ENCODE data around the gene VSNL1. TPM values are rescaled to one million over a fixed set of nuclear protein-coding genes. Genes with fewer than 3 reads are reported as not detected.

Gene VSNL1
- total RNA-seq, 1 experiment from 2014 or later = not detected

GRCh38 chr2:17599617-17600016 is 59.1 kb downstream of the VSNL1 start:
- intact Hi-C loops (cut with micrococcal nuclease; ENCODE audit: unreplicated experiment) = no loop called here
- no TSS peak for BruUV-seq (replicated peaks)
- H4K20me1 ChIP-seq (ENCODE audit: insufficient read depth) = no peaks in the 10 kb centered on the region
- no peaks in the 10 kb centered on the region for H3K36me3 ChIP-seq (ENCODE audit: low read depth)
- H3K4me3 ChIP-seq = no peak overlapping the region
- no peaks in the 10 kb centered on the region for H3K27me3 ChIP-seq (ENCODE audit: insufficient read depth, low read depth)
- peak overlapping the region; percentile 67 for H2AFZ ChIP-seq
- H3K9me2 ChIP-seq (ENCODE audit: insufficient read depth) = no peaks in the 10 kb centered on the region
- H3K27ac ChIP-seq = peak overlapping the region; percentile 69
- ChIA-PET CTCF (no interaction called here), POLR2A (ENCODE audit: unreplicated experiment) (no interaction called here)
- H3K9me3 ChIP-seq (ENCODE audit: insufficient read depth, low read depth) = 0 out of 2 replicates have a peak, but pooled peaks cover 3% of the 10 kb centered on the region
- H3K79me2 ChIP-seq (ENCODE audit: low read depth) = no peaks in the 10 kb centered on the region
- peak; percentile 18 to 70 for DNase-seq
- H3K4me2 ChIP-seq = peak overlapping the region; percentile 54
- TF ChIP-seq CTCF (conservative IDR thresholded peaks at IDR 0.05) (no peak), EZH2 (IDR thresholded peaks at IDR 0.05; ENCODE audit: low read depth) (no peak)
- peaks cover 10% of the 10 kb centered on the region for H3F3A ChIP-seq (ENCODE audit: insufficient read depth, low read depth)
- peaks cover 29% of the 10 kb centered on the region for H3K4me1 ChIP-seq (replicated peaks; ENCODE audit: insufficient read depth)

DNA sequence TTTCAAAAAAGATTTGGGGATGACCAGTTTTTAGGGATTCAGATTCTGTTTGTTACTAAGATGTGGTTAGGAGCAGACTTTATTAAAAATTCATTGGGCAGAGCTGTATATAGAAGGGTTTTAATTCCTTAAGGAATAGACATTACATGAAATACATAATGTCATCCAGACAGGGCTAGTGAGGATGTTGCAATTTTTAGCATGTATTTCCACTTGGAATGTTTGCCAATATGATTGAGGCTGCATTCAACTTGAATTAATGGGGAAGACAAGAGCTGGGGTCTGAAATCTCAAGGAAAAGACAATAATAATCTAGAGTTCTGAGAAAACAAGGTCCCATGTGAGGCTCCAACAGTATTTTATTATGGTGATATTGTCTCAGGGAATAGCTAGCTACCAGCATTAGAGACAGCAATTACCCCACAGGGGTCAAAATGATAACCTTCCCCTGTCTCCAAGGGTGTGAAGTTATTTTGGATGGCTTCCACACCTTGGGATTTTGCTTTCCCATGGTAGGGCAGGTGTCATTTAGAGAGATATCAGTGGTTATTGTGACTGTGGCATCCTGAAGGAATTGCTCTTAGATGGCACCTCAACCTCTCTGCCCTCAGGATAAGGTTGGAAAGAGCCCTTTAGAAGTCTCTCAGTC is 60.2 kb downstream of the VSNL1 start:
- POLR2A ChIA-PET (ENCODE audit: unreplicated experiment) = no interaction called here

DNA sequence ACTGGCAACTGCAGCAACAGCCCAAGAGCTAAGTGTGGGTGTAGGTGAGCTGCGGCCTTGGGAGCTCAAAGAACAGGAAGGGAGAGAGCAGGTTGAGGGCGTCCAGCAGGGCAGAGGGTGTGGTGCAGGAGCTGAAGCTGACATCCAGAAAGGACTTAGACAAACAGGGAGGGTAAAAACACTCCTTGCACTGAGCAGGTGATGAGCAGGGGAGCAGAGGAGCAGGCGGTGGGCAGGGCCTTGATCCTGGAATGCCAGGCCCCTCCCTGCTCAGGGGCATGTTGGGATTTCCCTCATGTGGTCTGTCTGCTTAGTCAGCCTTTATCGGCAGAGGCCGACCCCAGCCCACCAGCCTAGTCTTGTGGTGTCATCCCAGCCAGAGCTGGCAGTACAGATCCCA is 63.6 kb downstream of the VSNL1 start:
- no peak for DNase-seq
- Histone ChIP-seq H3K27me3 (ENCODE audit: insufficient read depth, low read depth) (no peaks in the 10 kb centered on the region), H3K9me2 (ENCODE audit: insufficient read depth) (no peaks in the 10 kb centered on the region), H4K20me1 (ENCODE audit: insufficient read depth) (no peaks in the 10 kb centered on the region), H3F3A (ENCODE audit: insufficient read depth, low read depth) (peaks cover 10% of the 10 kb centered on the region), H3K4me3 (no peak overlapping the region), H3K4me1 (replicated peaks; ENCODE audit: insufficient read depth) (peaks cover 14% of the 10 kb centered on the region), H3K79me2 (ENCODE audit: low read depth) (no peaks in the 10 kb centered on the region), H2AFZ (no peak overlapping the region), H3K9me3 (ENCODE audit: insufficient read depth, low read depth) (0 out of 2 replicates have a peak, but pooled peaks cover 3% of the 10 kb centered on the region), H3K36me3 (ENCODE audit: low read depth) (no peaks in the 10 kb centered on the region), H3K4me2 (no peak overlapping the region), H3K27ac (no peak overlapping the region)
- TF ChIP-seq CTCF (conservative IDR thresholded peaks at IDR 0.05) = no peak
- TF ChIP-seq EZH2 (IDR thresholded peaks at IDR 0.05; ENCODE audit: low read depth) = no peak
- intact Hi-C loops (cut with micrococcal nuclease; ENCODE audit: unreplicated experiment) = no loop called here
- no TSS peak for BruUV-seq (replicated peaks)
- POLR2A ChIA-PET (ENCODE audit: unreplicated experiment) = no interaction called here
- CTCF ChIA-PET = no interaction called here

More for the DNA sequence above, 60.2 kb downstream of the VSNL1 start:
- Histone ChIP-seq H3K27ac (no peak overlapping the region), H3K9me3 (ENCODE audit: insufficient read depth, low read depth) (0 out of 2 replicates have a peak, but pooled peaks cover 3% of the 10 kb centered on the region), H4K20me1 (ENCODE audit: insufficient read depth) (no peaks in the 10 kb centered on the region), H3K9me2 (ENCODE audit: insufficient read depth) (no peaks in the 10 kb centered on the region), H3K36me3 (ENCODE audit: low read depth) (no peaks in the 10 kb centered on the region), H3K4me3 (no peak overlapping the region), H2AFZ (no peak overlapping the region), H3K4me2 (no peak overlapping the region), H3K27me3 (ENCODE audit: insufficient read depth, low read depth) (no peaks in the 10 kb centered on the region), H3K4me1 (replicated peaks; ENCODE audit: insufficient read depth) (peaks cover 19% of the 10 kb centered on the region), H3K79me2 (ENCODE audit: low read depth) (no peaks in the 10 kb centered on the region), H3F3A (ENCODE audit: insufficient read depth, low read depth) (peaks cover 10% of the 10 kb centered on the region)
- CTCF ChIA-PET = no interaction called here
- intact Hi-C loops (cut with micrococcal nuclease; ENCODE audit: unreplicated experiment) = no loop called here
- BruUV-seq (replicated peaks) = no TSS peak
- DNase-seq = no peak
- TF ChIP-seq CTCF (conservative IDR thresholded peaks at IDR 0.05) (no peak), EZH2 (IDR thresholded peaks at IDR 0.05; ENCODE audit: low read depth) (no peak)

Data from PC-9 (cell line).